Measurements from ENCODE around the gene LARGE2. TPM values are rescaled to one million over a fixed set of nuclear protein-coding genes. Genes with fewer than 3 reads are reported as not detected.

The LARGE2 gene
- total and polyA plus RNA-seq, 4 donors = 2.4 to 18.4 (median 14.5) TPM

DNA sequence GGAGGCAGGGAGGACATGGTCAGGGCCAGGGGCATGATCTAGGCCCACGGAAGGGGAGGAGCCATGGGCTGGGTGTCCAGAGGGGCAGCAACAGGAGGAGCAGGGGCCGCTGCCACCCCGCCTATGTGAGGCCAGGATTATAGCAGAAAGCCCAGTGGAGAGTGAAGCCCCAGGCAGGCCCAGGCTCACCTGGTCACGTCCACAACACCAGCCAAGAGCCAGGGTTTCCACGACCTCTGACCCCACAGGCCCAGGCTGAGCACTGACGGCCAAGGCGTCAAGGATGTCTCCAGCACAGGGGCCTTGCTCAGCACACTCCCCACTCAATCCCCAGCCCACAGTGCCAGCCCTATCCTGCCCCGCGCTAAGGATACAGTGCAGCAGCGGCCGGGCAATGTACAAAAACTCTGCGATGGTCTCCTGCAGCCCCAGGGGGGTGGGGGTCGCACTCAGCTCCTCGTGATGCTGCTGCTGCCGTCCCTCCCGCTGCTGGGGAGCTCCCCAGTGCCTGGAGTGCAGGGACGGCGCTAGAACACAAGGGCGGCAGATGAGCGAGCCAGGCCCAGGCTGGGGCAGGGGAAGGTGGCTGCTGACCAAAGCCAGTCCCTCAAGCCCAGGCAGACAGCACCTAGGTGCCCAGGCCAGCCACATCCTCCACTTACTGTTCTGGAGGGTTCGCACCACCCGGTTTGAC is 8.4 kb upstream of the LARGE2 start:
- WGBS, 2 donors = 89 to 93% methylated on average over 22 of the region's 22 CpGs
- no peak overlapping the region for H3K9ac ChIP-seq (ENCODE audit: insufficient read depth in 1 of 2, low read length in 2 of 2)
- TF ChIP-seq, protein P1, sequence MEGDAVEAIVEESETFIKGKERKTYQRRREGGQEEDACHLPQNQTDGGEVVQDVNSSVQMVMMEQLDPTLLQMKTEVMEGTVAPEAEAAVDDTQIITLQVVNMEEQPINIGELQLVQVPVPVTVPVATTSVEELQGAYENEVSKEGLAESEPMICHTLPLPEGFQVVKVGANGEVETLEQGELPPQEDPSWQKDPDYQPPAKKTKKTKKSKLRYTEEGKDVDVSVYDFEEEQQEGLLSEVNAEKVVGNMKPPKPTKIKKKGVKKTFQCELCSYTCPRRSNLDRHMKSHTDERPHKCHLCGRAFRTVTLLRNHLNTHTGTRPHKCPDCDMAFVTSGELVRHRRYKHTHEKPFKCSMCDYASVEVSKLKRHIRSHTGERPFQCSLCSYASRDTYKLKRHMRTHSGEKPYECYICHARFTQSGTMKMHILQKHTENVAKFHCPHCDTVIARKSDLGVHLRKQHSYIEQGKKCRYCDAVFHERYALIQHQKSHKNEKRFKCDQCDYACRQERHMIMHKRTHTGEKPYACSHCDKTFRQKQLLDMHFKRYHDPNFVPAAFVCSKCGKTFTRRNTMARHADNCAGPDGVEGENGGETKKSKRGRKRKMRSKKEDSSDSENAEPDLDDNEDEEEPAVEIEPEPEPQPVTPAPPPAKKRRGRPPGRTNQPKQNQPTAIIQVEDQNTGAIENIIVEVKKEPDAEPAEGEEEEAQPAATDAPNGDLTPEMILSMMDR (IDR thresholded peaks at IDR 0.05; ENCODE audit: control extremely low read depth, extremely low read depth) = no peak
- DNase-seq = no peak
- H3K4me3 ChIP-seq = no peak overlapping the region
- no peaks in the 10 kb centered on the region for H3K9me3 ChIP-seq (ENCODE audit: control insufficient read depth in 4 of 4, insufficient read depth in 3 of 4, low read length in 3 of 4)
- H3K36me3 ChIP-seq (ENCODE audit: control insufficient read depth in 4 of 4, insufficient read depth in 4 of 4, low read length in 4 of 4) = peaks cover 5 to 56% (median 14%) of the 10 kb centered on the region in 4 donors
- no peak overlapping the region for H3K27ac ChIP-seq (ENCODE audit: low read depth in 1 of 2, low read length in 1 of 2)
- H3K27me3 ChIP-seq (ENCODE audit: control insufficient read depth in 3 of 3, insufficient read depth in 3 of 3, low read length in 2 of 3) = no peaks in the 10 kb centered on the region
- peaks cover 0 to 15% (median 0%) of the 10 kb centered on the region in 5 donors for H3K4me1 ChIP-seq (ENCODE audit: control insufficient read depth in 5 of 5, insufficient read depth in 5 of 5, low read length in 5 of 5)
- ATAC-seq (ENCODE audit: insufficient read depth, low FRiP score) = no peak

DNA sequence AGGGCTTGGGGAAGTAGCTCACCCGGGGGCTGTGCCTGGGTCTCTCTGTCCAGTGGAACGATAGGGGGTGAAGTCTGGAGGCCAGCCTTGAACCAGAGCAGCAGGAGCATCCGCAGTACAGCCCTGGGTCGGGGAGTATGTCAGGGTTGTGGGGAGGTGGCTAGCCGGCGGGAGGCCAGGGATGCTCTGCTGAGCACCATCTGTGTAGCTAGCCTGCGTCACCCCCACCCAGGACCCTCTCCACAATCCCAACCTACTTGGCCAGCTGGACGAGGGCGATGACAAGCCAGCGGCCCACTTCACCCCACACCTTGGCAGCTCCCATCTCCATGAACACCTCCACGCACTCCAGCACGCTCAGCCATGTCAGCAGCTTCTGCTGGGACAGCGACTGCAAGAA is 7.0 kb upstream of the LARGE2 start:
- Histone ChIP-seq H3K27me3 (ENCODE audit: control insufficient read depth in 3 of 3, insufficient read depth in 3 of 3, low read length in 2 of 3) (no peaks in the 10 kb centered on the region), H3K27ac (ENCODE audit: low read depth in 1 of 2, low read length in 1 of 2) (no peak overlapping the region), H3K4me1 (ENCODE audit: control insufficient read depth in 5 of 5, insufficient read depth in 5 of 5, low read length in 5 of 5) (peaks cover 0 to 15% (median 0%) of the 10 kb centered on the region in 5 donors), H3K9me3 (ENCODE audit: control insufficient read depth in 4 of 4, insufficient read depth in 3 of 4, low read length in 3 of 4) (no peaks in the 10 kb centered on the region), H3K36me3 (ENCODE audit: control insufficient read depth in 4 of 4, insufficient read depth in 4 of 4, low read length in 4 of 4) (peaks cover 5 to 42% (median 14%) of the 10 kb centered on the region in 4 donors), H3K9ac (ENCODE audit: insufficient read depth in 1 of 2, low read length in 2 of 2) (no peak overlapping the region), H3K4me3 (no peak overlapping the region)
- TF ChIP-seq, protein P1 (IDR thresholded peaks at IDR 0.05; ENCODE audit: control extremely low read depth, extremely low read depth) = no peak
- DNase-seq = no peak
- ATAC-seq (ENCODE audit: insufficient read depth, low FRiP score) = no peak
- whole genome bisulfite sequencing, 2 donors = 88 to 90% methylated on average over 13 of the region's 13 CpGs

DNA sequence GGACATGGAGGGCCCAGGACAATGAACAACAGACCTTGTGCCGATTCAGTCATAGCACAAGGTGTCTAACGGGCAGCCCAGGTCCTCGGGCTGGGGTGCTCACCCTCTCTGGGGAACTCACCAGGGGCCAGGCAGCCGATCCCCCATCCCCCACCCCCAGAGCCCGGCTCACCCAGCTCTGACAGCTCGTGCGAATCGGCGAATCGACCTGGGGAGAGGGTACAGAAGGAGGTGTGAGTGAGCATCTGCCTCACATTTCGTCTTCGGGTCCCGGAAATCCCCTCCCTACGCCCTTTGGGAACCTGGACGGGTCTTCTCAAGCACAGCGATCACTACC is 5.2 kb upstream of the LARGE2 start:
- Histone ChIP-seq H3K9ac (ENCODE audit: insufficient read depth in 1 of 2, low read length in 2 of 2) (peak overlapping the region; percentile 84), H3K4me3 (peak overlapping the region; percentile 97), H3K27ac (ENCODE audit: low read depth in 1 of 2, low read length in 1 of 2) (peak overlapping the region; percentile 94 to 95), H3K36me3 (ENCODE audit: control insufficient read depth in 4 of 4, insufficient read depth in 4 of 4, low read length in 4 of 4) (peaks cover 5 to 29% (median 11%) of the 10 kb centered on the region in 4 donors), H3K27me3 (ENCODE audit: control insufficient read depth in 3 of 3, insufficient read depth in 3 of 3, low read length in 2 of 3) (peaks cover 0 to 7% (median 6%) of the 10 kb centered on the region in 3 donors), H3K4me1 (ENCODE audit: control insufficient read depth in 5 of 5, insufficient read depth in 5 of 5, low read length in 5 of 5) (peaks cover 0 to 24% (median 4%) of the 10 kb centered on the region in 5 donors), H3K9me3 (ENCODE audit: control insufficient read depth in 4 of 4, insufficient read depth in 3 of 4, low read length in 3 of 4) (no peaks in the 10 kb centered on the region)
- TF ChIP-seq, protein P1 (IDR thresholded peaks at IDR 0.05; ENCODE audit: control extremely low read depth, extremely low read depth) = no peak
- DNase-seq = no peak
- no peak for ATAC-seq (ENCODE audit: insufficient read depth, low FRiP score)
- WGBS, 2 donors = 4 to 6% methylated on average over 16 of the region's 16 CpGs

Measured in lung (tissue), 12 donors.